GM12878 (cell line): ENCODE data around the gene PDIA4. TPM values are rescaled to one million over a fixed set of nuclear protein-coding genes. Genes with fewer than 3 reads are reported as not detected.

Source experiments
- ATAC-seq: fragments of 200-7000 bp; cut with Tn5 transposase; 3 replicates; pipeline ENCODE4 v1.9.1; 2020; ENCODE audit warnings: mild to moderate bottlenecking, moderate library complexity
- BruUV-seq: library from RNA; stranded (reverse); fragments of 400-500 nt; replicated peaks from 2 replicates; lab custom pipeline; 2021; lab: Mats Ljungman, UMichigan
- CTCF ChIA-PET: fragments of 300-600 bp; sonication (Branson Sonifier 250); formaldehyde crosslinking; extraction: SDS; loops from one replicate; lab custom pipeline; 2021; ENCODE audit warnings: inconsistent platforms; lab: Yijun Ruan, JAX
- POLR2A ChIA-PET: fragments of 350-600 bp; formaldehyde crosslinking; extraction: SDS; loops from one replicate; lab custom pipeline; 2021; ENCODE audit warnings: inconsistent platforms; lab: Charles Lee
- RAD21 ChIA-PET: fragments of 300-600 bp; sonication (Branson Sonifier 250); formaldehyde crosslinking; loops from one replicate; lab custom pipeline; 2023; ENCODE audit warnings: antibody characterized with exemption; ENCODE audit not compliant: unreplicated experiment; lab: Charles Lee
- SMC1A ChIA-PET: fragments of 300-600 bp; sonication (Branson Sonifier 250); formaldehyde crosslinking; loops from one replicate; lab custom pipeline; 2023; ENCODE audit not compliant: unreplicated experiment, uncharacterized antibody; lab: Charles Lee
- DNase-seq: peaks from one replicate; pipeline ENCODE4 v3.0.0-alpha.2; 2011; ENCODE audit warnings: low read depth, low spot score
- FAIRE-seq: peaks from 3 replicates; lab custom pipeline; 2011; peaks lifted over from hg19 to GRCh38; lab: Jason Lieb, UNC
- H2AFZ ChIP-seq: 2 replicates; pipeline ENCODE4 v1.6.0; 2011; ENCODE audit warnings: low read depth, low read length, control low read depth; ENCODE audit not compliant: control insufficient read depth
- H3K27ac ChIP-seq: 2 replicates; pipeline ENCODE4 v1.5.1; 2011; ENCODE audit warnings: control low read depth; ENCODE audit not compliant: control insufficient read depth, insufficient read depth
- H3K27me3 ChIP-seq, 2 experiments: replicated peaks in 1 of 2; 2 replicates each; pipeline versions ENCODE4 v1.6.0 to v1.6.1; 2011; ENCODE audit warnings: low read length in 1 of 2; ENCODE audit not compliant: control insufficient read depth in 2 of 2, insufficient read depth in 2 of 2
- H3K36me3 ChIP-seq, 2 experiments: 2 replicates each; pipeline ENCODE4 v1.5.1; 2011; ENCODE audit warnings: low read length in 1 of 2; ENCODE audit not compliant: control insufficient read depth in 2 of 2, insufficient read depth in 2 of 2
- H3K4me1 ChIP-seq: 2 replicates; pipeline ENCODE4 v1.6.1; 2011; ENCODE audit warnings: mild to moderate bottlenecking, low read length, moderate library complexity, mixed read lengths; ENCODE audit not compliant: control insufficient read depth, insufficient read depth
- H3K4me2 ChIP-seq: 2 replicates; pipeline ENCODE4 v1.6.0; 2011; ENCODE audit warnings: control low read depth; ENCODE audit not compliant: control insufficient read depth, insufficient read depth
- H3K4me3 ChIP-seq: fragments of 200-600 bp; sonication (generic); 2 replicates; pipeline ENCODE4 v1.5.1; 2016
- H3K79me2 ChIP-seq: 2 replicates; pipeline ENCODE4 v1.6.0; 2011; ENCODE audit warnings: low read length; ENCODE audit not compliant: control insufficient read depth, insufficient read depth
- H3K9ac ChIP-seq: 2 replicates; pipeline ENCODE4 v1.8.0; 2011; ENCODE audit warnings: low read length, control low read depth, mixed read lengths; ENCODE audit not compliant: control insufficient read depth, insufficient read depth
- H3K9me3 ChIP-seq: replicated peaks from 3 replicates; pipeline ENCODE4 v1.5.1; 2011; ENCODE audit warnings: mild to moderate bottlenecking, low read length; ENCODE audit not compliant: control insufficient read depth, insufficient read depth
- H4K20me1 ChIP-seq: 2 replicates; pipeline ENCODE4 v1.6.0; 2011; ENCODE audit not compliant: control insufficient read depth, insufficient read depth
- BCL11A ChIP-seq: IDR thresholded peaks from 2 replicates; pipeline ENCODE4 v1.6.1; 2011; ENCODE audit warnings: low read depth, low read length
- CBX3 ChIP-seq: fragments of 200-600 bp; sonication (generic); IDR thresholded peaks from 2 replicates; pipeline ENCODE4 v1.6.1; 2016; ENCODE audit warnings: low read depth, borderline replicate concordance
- EGR1 ChIP-seq, 2 experiments: IDR thresholded peaks; 1 replicate in 1 of 2; 2 replicates in 1 of 2; pipeline ENCODE4 v1.6.1; 2011 to 2012; ENCODE audit warnings: low read depth in 2 of 2, low read length in 2 of 2, borderline replicate concordance in 1 of 2, mild to moderate bottlenecking in 1 of 2, moderate library complexity in 1 of 2
- FOS ChIP-seq: IDR thresholded peaks from 3 replicates; pipeline ENCODE4 v1.6.1; 2011; ENCODE audit warnings: borderline replicate concordance; ENCODE audit not compliant: insufficient read length; ENCODE audit errors: extremely low read depth
- HDAC6 ChIP-seq: fragments of 200-600 bp; sonication (generic); IDR thresholded peaks from one replicate; pipeline ENCODE4 v1.8.0; 2017; ENCODE audit warnings: antibody characterized with exemption; ENCODE audit not compliant: unreplicated experiment
- KAT2A ChIP-seq: conservative IDR thresholded peaks from 2 replicates; pipeline ENCODE4 v1.6.1; 2011; ENCODE audit warnings: low read depth, low read length; ENCODE audit not compliant: control insufficient read depth
- MEF2A ChIP-seq: IDR thresholded peaks from 2 replicates; pipeline ENCODE4 v1.6.1; 2011; ENCODE audit warnings: low read depth, mild to moderate bottlenecking, low read length, moderate library complexity; ENCODE audit not compliant: insufficient read depth
- MTA2 ChIP-seq: fragments of 450-650 bp; IDR thresholded peaks from 2 replicates; pipeline ENCODE4 v1.6.1; 2016; ENCODE audit warnings: low read depth, mild to moderate bottlenecking, moderate library complexity
- MYB ChIP-seq: fragments of 150-350 bp; IDR thresholded peaks from 2 replicates; pipeline ENCODE4 v1.6.1; 2014; ENCODE audit warnings: mild to moderate bottlenecking, low read depth, low read length, borderline replicate concordance
- NFXL1 ChIP-seq: fragments of 450-650 bp; IDR thresholded peaks from 2 replicates; pipeline ENCODE4 v1.6.1; 2017; ENCODE audit warnings: antibody characterized with exemption, mild to moderate bottlenecking, borderline replicate concordance
- PRDM15 ChIP-seq: fragments of 450-650 bp; formaldehyde crosslinking; IDR thresholded peaks from 2 replicates; pipeline ENCODE4 v1.4.0; 2020; ENCODE audit warnings: mild to moderate bottlenecking, moderate library complexity
- RAD21 ChIP-seq: IDR thresholded peaks from 2 replicates; pipeline ENCODE4 v1.6.1; 2011; ENCODE audit warnings: mild to moderate bottlenecking, low read depth, low read length, moderate library complexity; ENCODE audit not compliant: insufficient read depth
- RB1 ChIP-seq: fragments of 450-650 bp; formaldehyde crosslinking; IDR thresholded peaks from 2 replicates; pipeline ENCODE4 v1.6.1; 2017; ENCODE audit warnings: mild to moderate bottlenecking, borderline replicate concordance
- RUNX3 ChIP-seq: IDR thresholded peaks from 2 replicates; pipeline ENCODE4 v1.6.1; 2012; ENCODE audit warnings: low read length, inconsistent platforms
- SP1 ChIP-seq: IDR thresholded peaks from one replicate; pipeline ENCODE4 v1.6.1; 2011; ENCODE audit warnings: low read depth, low read length
- ZNF207 ChIP-seq: fragments of 450-650 bp; IDR thresholded peaks from 2 replicates; pipeline ENCODE4 v1.6.1; 2014; ENCODE audit warnings: antibody characterized with exemption, mild to moderate bottlenecking, borderline replicate concordance
- ZNF384 ChIP-seq: IDR thresholded peaks from 2 replicates; pipeline ENCODE4 v1.6.1; 2012; ENCODE audit warnings: low read depth, mild to moderate bottlenecking, low read length, improper control_type of control experiment, borderline replicate concordance
- WGBS: methylation state at CpG from one replicate; pipeline ENCODE4 v1.1.6; 2016; ENCODE audit warnings: low lambda C conversion rate; ENCODE audit not compliant: insufficient replicate concordance, insufficient coverage; ENCODE audit errors: missing lambda C conversion rate; 5-methylcytosine and 5-hydroxymethylcytosine counted together
- in situ Hi-C: fragments of 300-500 bp; cut with MboI; formaldehyde crosslinking; loops from 9 replicates; pipeline ENCODE4 v1.14.3; 2018; ENCODE audit warnings: mixed read lengths
- intact Hi-C: fragments of 100-400 bp; cut with micrococcal nuclease; formaldehyde crosslinking; loops from one replicate; pipeline ENCODE4 v1.14.2; 2022; ENCODE audit not compliant: unreplicated experiment
- polyA plus RNA-seq, 11 experiments: library from polyadenylated mRNA; depleted of rRNA in 4 of 11; unstranded in 6 of 11; stranded (reverse) in 5 of 11; fragments of >200 nt; fragmentation: Nextera tagmentation in 4 of 11; fragmentation: Illumina TruSeq in 1 of 11; extraction: Ambion mirVana in 4 of 11; extraction: Trizol in 1 of 11; gene quantifications; 1 replicate in 1 of 11; 2 replicates in 10 of 11; pipeline versions ENCODE4 v1.2.1 to v1.2.3, GENCODE V29; 2011 to 2016; ENCODE audit warnings: inconsistent platforms in 2 of 11, missing spikeins in 2 of 11, low read depth in 1 of 11
- total RNA-seq, 4 experiments: library from RNA; depleted of rRNA in 3 of 4; stranded (reverse); fragments of >200 nt in 3 of 4; fragmentation: Illumina TruSeq in 1 of 4; extraction: Trizol in 1 of 4; gene quantifications; 2 replicates each; pipeline versions ENCODE4 v1.2.1 to v1.2.3, GENCODE V29; 2013 to 2021

Gene PDIA4
- total and polyA plus RNA-seq, 10 of the 15 experiments (the other 5 are each of a cell fraction or from before 2014, with no cell fraction given), result 7.1 to 306 (median 106) TPM

DNA sequence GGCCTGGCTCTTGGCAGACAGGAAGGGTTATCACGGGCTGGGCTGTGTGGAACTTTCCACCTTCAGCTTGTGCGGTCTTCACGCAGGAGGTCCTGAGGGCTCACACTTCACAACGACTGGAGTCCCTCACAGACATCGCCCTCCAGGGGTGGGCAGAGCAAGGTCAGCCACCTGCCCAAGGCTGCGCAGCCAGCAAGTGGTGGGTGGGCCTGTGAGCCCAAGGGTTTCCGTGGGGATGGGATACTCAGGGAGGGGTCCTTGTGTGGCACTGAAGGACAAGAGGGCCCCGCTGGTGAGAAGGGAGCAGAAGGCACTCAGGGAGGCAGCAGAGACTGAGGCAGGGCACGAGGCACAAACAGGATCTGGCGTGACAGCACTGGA, 22.0 kb downstream of the PDIA4 start (continued):
- TF ChIP-seq PRDM15 (CRISPR knock-in tag), result no peak

DNA sequence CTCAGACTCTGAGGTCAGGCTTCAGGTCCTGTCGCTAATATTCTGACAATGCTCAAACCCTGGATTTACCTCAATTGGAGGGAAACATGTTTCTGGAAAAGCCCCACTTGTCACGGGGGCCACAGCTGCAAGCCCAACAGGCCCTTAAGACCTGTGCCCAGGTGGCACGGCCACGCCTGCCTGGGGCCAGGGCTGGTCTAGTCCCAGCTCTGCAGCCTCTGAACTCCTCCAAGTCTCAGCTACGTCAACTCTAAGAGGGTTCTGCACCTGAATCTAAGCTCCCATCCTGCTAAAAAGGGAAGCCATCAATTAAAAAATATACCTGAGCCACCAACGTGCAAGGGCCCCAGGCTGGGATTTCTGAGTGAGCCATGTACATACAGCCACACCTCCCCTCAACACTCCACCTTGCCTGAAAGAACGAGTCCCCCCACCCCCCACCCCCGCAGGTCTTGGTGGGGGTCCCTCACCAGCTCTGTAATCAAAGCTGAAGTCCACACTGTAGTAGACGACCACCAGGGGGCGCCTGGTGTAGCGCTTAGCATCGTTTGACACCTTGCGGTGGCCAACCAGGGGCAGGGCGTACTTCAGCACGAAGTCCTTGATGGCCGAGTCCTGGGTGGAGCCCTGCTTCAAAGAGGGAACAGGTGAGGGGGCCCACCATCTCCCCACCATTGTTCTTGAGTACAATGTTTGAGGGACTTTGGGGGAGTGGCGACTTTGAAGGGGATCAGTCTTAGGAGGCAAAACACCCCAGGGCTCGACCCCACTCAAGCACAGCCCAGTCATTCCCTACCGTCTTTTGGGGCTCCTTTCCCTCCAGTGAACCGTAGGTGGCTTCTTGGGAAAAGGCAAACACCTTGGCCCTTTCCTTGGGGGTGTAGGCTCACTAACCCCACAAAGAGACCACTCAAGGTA, 22.6 kb downstream of the PDIA4 start:
- Histone ChIP-seq H3K27me3 (no peaks in the 10 kb centered on the region), H3K9me3 (no peaks in the 10 kb centered on the region), H3K9ac (no peak overlapping the region), H3K4me1 (no peaks in the 10 kb centered on the region), H4K20me1 (no peaks in the 10 kb centered on the region), H3K4me2 (no peak overlapping the region), H3K36me3 (peaks cover 39 to 56% of the 10 kb centered on the region in 2 experiments), H3K4me3 (no peak overlapping the region), H3K27ac (no peak overlapping the region), H3K79me2 (no peaks in the 10 kb centered on the region), H2AFZ (no peak overlapping the region)
- BruUV-seq, result no TSS peak
- intact Hi-C loops (loop anchor here (1.0 kb wide), 2 partner anchors 60 to 85 kb away; partner anchors contain the start of gene ZNF786), in situ Hi-C loops (no loop called here)
- ChIA-PET RAD21 (interaction anchor here (0.6 to 1.5 kb wide), 13 partner anchors 18 to 741 kb away, joined by 3 to 26 read pairs (median 3); no protein-coding TSS in a partner anchor), SMC1A (interaction anchor here (0.7 to 1.5 kb wide), 10 partner anchors 12 to 600 kb away, joined by 3 to 14 read pairs (median 3); partner anchors contain the start of gene PDIA4), POLR2A (interaction anchor here (0.6 kb wide), 2 partner anchors 12 to 15 kb away, joined by 4 to 6 read pairs; no protein-coding TSS in a partner anchor), CTCF (interaction anchor here (0.6 to 8.8 kb wide), 22 partner anchors 9 to 276 kb away, joined by 3 to 99 read pairs (median 4); partner anchors contain the start of genes ZNF425 and ZNF786)
- 50% methylated on average over 20 of the region's 20 CpGs for WGBS
- DNase-seq (no peak), ATAC-seq (peak; percentile 99), FAIRE-seq (no peak)
- TF ChIP-seq RB1 (no peak), MYB (no peak), SP1 (no peak), FOS (no peak), HDAC6 (no peak), BCL11A (no peak), MTA2 (no peak), RUNX3 (peak; percentile 53), ZNF384 (no peak), NFXL1 (no peak), EGR1 (IDR thresholded peaks at IDR 0.05; ENCODE audit: borderline replicate concordance in 1 of 2, low read depth in 2 of 2, low read length in 2 of 2) (no peak), ZNF207 (0 out of 2 replicates have a peak, but pooled peaks have one; percentile 35), RAD21 (peak; percentile 70), MEF2A (no peak), CBX3 (no peak), KAT2A (no peak)
